HS-5 (cell line): ENCODE measurements around the gene APBB2.
A peak's percentile ranks its signal among the peaks of the same experiment; 100 is the strongest.
"Not testable (repeated sequence)": the region's sequence is repeated elsewhere in the genome, so short reads cannot be mapped to it uniquely, and the experiment has no call there.

Source experiments
- DNase-seq: peaks from one replicate; pipeline ENCODE4 v3.0.0-alpha.2; 2012; ENCODE audit warnings: low read depth

APBB2 gene

GRCh38 chr4:40934676-40935075 is 279.7 kb downstream of the APBB2 start:
- DNase-seq, result no peak

- no peak for DNase-seq
Measured at GRCh38 chr4:40933272-40934053, 280.9 kb downstream of the APBB2 start.

GRCh38 chr4:40931841-40932240 is 282.5 kb downstream of the APBB2 start:
- DNase-seq, result no peak

DNA sequence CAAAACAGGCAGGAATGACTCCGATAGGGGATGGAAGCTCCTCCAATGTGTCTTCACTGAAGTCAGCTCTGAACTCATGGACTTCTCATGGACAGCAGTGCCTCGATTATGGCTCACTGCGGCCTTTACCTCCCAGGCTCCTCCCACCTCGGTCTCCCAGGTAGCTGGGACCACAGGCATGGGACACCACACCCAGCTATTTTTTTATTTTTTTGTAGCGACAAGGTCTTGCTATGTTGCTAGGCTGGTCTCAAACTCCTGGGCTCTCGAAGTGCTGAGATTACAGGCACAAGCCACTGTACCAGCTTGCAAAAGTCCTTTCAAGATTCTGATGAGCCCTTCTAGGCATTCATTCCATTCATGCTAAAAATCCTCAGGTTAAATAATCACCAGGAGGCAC is 283.1 kb downstream of the APBB2 start:
- no peak for DNase-seq

GRCh38 chr4:40927074-40927473 is 287.3 kb downstream of the APBB2 start:
- no peak for DNase-seq

DNA sequence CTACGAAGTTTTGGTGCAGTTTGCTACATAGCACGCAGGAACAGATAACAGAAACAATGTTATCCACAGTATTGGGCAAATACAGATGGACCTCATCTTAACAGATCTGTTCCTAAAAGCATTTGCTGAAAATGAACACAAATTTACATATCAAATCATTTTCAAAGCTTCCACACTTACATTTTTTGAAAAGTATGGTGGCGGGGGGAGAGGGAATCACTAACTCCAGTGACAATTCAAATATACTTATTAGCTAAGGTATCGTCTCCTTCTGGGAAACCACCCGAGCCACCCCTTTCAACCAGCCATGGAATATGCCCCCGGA is 289.6 kb downstream of the APBB2 start:
- no peak for DNase-seq

DNA sequence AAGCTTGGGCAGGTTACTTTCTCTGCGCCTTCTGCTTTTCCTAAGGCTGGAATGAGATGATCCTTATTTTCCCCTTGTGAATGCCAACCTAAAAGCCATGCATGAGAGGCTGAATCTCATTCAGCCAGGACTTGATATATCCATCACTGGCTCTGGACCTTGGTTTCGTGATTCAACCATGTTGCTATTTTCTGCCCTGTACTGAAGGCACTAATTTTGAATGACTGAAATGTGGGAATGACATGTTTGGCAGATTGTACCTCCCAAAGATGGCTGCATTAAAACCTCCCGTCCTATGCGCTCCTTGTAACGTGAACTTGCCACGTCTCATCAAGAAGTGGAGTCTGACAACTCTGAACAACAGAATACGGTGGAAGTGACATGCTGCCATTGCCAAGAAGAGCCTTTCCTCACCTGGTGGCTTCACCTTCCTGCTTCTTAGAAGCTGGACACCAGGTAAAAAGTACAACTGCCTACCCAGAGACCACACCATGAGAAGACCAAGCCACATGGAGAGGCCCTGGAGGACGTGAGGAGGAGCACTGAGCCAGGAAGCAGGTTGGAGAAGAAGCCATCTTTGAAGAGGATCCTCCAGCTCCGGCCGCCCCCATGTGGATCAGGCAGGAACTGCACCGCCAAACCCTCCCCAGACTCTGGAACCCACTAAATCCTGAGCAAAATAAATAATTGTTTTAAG is 290.1 kb downstream of the APBB2 start:
- no peak for DNase-seq

DNA sequence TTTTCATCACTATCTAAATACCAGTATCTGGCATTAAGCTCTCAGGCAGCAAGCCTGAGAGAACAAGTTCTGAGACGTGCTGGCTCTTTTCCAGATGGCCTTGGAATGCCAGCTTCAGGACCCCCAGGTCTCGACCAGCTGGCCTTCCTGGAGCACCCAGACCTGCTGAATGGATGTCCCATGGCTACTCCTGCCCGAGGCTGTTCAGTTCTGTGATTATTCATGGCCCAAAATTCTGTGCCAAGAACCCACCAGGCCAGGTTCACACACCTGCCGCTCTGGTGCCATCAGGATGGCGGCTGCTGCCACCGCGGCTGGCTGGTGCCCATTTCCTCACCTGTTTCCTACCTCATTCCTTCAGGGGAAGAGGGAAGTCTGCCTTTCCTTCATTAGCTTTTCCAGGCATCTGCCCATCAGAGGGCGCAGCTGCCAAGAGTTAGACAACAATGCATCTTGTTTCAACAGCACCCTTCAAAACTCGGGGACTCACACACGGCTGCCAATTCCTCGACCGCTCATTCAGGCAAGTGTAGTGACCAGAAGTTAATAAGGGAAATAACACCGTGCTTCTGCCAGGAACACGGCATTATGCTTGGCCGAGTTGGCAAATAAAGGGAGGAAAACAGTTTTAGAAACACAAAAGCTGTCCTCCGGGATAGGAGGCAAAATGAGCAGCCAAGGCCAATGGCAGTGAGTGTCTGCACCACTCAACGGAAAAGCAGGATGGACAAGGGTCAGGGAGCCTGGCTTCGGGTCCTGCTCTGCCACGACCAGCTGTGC is 290.8 kb downstream of the APBB2 start:
- DNase-seq, result no peak

GRCh38 chr4:40919976-40920375 is 294.4 kb downstream of the APBB2 start:
- not testable (repeated sequence) for DNase-seq

DNA sequence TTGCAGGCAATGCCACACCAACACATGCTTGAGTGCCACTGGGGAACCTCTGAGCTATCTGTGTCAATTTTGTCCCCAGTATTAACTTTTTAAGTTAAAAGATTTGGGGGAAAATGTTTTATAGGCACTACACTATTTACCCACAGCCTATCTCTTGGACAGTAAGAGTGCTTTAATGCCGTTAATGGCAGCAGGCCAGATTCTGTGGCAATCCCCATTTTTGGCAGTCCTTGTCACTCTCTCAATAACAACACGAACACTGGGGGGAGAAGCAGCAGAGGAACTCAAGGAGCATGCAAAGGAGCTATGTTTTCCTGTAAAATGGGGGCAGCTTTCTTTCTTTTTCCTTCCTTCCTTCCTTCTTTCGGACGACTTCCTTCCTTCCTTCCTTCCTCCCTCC is 296.0 kb downstream of the APBB2 start:
- DNase-seq, result no peak

GRCh38 chr4:40916880-40917279 is 297.5 kb downstream of the APBB2 start:
- DNase-seq, result no peak

- no peak for DNase-seq
Measured at GRCh38 chr4:40916218-40916555, 298.2 kb downstream of the APBB2 start.

DNA sequence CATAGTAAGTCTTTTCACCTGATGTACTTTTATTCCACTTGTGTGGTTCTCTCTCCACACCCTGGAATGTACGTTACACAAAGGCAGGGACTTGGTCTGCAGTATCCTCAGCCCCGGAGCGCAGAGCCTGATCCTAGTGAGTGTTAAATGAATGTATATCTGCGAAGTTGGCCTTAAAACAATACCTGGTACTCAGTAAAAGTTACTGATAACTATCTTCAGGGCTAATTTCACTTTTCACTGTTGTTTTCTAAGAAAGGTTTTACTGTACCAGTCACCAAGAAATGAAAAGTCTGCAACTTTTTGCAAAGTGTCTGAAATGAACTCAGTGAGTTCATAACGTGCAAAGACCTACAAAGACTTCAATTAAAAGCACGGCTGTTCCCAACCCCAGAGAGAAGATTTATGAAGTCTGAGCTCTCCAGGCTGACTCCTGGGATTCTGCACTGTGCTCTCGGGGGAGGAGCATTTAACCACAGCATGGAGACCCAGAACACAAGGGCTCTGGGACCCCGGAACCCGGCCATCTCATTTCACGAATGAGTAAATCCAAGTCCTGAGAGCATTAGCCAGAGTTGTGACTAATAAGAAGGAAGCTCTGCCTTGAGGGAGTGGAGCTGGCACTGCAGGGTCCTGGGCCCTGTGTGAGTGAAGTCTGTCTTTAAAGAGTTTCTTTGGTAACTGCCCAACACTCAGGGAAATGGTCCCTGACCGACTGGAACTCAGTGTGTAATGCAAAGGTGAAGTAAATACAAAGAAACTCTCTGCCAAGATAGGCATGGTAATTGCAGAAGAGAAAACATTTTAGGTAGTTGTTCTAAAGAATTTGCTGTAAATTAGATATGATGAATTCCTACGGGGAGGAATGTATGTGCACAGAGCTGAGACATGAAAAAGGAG is 298.8 kb downstream of the APBB2 start:
- no peak for DNase-seq

DNA sequence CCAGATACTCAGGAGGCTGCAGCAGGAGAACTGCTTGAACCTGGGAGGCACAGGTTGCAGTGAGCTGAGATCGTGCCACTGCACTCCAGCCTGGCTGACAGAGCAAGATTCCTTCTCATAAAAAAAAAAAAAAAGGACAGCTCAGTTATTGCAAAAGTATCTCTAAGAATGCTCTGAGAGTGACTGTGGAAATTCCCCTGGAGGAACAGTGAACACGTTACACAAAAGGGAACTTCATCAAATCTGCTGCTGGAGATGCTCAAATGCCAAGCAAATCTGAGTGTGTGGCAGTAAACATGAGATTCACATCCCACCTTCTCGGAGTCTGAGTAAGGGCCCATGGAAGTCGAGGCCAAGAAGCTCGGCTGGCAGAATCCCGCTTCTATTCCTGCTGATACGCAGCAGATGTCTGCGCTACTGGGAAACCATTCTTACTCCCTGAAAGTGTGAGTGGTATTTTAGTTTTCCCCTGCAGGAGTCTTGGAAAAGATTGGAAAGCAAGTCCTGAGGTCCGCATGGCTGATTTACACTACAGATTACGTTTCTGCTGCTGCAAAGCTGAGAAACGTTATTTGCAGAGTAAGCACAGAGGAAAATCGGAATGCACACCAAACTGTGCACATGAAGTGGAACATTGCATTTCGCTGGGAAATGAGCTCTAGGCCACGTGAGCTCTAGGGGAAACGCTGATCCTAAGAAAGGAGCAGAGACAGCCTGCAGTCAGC is 301.7 kb downstream of the APBB2 start:
- DNase-seq, result no peak

DNA sequence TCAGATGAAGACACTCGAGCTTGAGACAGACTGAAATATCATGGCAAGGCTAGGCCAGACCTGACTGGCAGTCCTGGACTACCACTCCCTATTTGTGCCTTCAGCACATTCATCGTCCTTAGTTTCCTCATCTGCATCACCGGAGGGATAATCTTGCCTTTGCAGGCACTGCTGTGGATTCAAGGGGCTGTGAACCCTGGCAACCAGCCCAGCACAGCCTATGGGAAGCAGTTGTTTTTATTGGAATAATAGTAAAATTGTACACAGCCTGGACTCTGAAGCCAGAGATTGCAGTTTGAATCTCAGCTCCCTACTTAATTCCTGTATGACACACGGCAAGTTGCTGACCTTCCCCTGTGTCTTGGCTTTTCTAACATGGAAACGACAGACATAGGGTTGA is 303.6 kb downstream of the APBB2 start:
- no peak for DNase-seq

- DNase-seq, result peak; percentile 53
Measured at GRCh38 chr4:40909363-40909876, 304.9 kb downstream of the APBB2 start.

DNA sequence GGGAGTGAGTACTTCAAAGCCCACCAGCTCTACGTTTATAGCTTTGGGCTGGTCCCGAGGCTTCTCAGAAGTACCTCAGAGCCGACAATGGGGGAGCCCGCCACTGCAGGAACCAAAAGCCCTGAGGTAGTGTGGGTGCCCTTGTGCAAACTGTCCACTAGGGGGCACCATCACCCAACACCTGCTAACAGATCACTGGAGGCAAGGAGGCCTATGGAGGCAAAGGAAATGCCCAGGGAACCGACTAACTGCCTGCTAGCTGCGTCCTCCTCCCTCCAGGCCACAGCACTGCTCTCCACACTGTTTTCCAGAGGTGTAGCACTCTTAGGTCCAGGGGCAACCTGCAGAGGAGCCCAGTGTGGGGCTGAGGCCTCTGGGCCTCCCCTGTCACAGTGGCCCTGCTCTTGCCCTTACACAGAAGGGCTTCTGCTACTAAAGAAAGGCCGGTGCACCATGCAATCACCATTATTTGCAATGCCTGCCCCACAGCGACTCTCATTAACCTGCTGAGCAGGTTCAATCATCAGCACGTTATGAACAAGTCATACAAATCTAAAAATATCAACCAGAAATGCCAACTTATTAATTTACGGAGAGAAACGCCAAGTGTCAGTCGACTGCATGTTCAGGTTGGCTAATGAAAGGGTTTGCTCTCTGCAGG is 305.5 kb downstream of the APBB2 start:
- DNase-seq, result no peak

GRCh38 chr4:40908297-40908696 is 306.0 kb downstream of the APBB2 start:
- no peak for DNase-seq

DNA sequence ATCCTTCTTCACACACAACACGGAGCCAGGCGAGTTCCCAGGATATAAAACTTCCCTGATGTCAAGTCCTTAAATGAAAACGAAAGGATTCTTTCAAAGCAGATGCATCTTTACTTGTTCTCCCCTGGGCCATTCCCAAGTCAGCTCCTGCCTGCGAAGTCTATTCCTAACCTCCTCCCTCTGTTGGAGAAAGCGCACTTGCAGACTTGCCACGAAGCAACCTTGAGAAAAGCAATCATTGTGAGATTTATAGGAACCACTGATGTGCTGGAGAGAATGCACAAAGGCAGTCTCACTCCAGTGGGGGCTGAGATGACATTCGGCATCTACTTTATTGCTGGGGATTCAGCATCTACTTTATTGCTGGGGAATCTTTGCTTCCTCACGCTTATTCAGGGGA is 308.9 kb downstream of the APBB2 start:
- DNase-seq, result no peak

DNA sequence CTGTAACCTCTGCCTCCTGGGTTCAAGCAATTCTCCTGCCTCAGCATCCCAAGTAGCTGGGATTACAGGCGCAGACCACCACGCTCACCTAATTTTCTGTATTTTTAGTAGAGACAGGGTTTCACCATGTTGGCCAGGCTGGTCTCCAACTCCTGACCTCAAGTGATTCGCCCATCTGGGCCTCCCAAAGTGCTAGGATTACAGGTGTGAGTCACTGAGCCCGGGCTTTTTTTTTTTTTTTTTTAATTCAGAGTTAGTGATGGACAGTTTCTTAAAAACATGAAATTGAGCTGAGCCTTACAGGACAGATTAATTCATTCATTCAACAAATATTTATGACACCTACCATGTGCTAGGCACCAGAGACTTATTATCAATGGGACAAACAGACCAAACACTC is 313.8 kb downstream of the APBB2 start:
- DNase-seq, result not testable (repeated sequence)
